ENCODE measurements around the gene TRAPPC6A.

Gene TRAPPC6A

GRCh38 chr19:45211751-45212381 lies 33.8 kb upstream of the TRAPPC6A start:
- peaks cover 5% of the 10 kb centered on the region for H3K27me3 ChIP-seq (ENCODE audit: control insufficient read depth, insufficient read depth, low read length)
- no peak overlapping the region for H3K9ac ChIP-seq (ENCODE audit: low read length)
- H3K4me3 ChIP-seq (ENCODE audit: low read length): no peak overlapping the region
- no peaks in the 10 kb centered on the region for H3K36me3 ChIP-seq (ENCODE audit: control insufficient read depth, insufficient read depth, low read length)
- H3K9me3 ChIP-seq (ENCODE audit: control insufficient read depth, low read length): no peaks in the 10 kb centered on the region
- H3K4me1 ChIP-seq (ENCODE audit: control insufficient read depth, insufficient read depth, low read length): peaks cover 12% of the 10 kb centered on the region

GRCh38 chr19:45206328-45206727 lies 28.3 kb upstream of the TRAPPC6A start:
- H3K36me3 ChIP-seq (ENCODE audit: control insufficient read depth, insufficient read depth, low read length): no peaks in the 10 kb centered on the region
- no peak overlapping the region for H3K4me3 ChIP-seq (ENCODE audit: low read length)
- H3K27me3 ChIP-seq (ENCODE audit: control insufficient read depth, insufficient read depth, low read length): no peaks in the 10 kb centered on the region
- H3K4me1 ChIP-seq (ENCODE audit: control insufficient read depth, insufficient read depth, low read length): peaks cover 11% of the 10 kb centered on the region
- H3K9me3 ChIP-seq (ENCODE audit: control insufficient read depth, low read length): no peaks in the 10 kb centered on the region
- no peak overlapping the region for H3K9ac ChIP-seq (ENCODE audit: low read length)

GRCh38 chr19:45205810-45206209 lies 27.8 kb upstream of the TRAPPC6A start:
- Histone ChIP-seq H3K36me3 (ENCODE audit: control insufficient read depth, insufficient read depth, low read length) (no peaks in the 10 kb centered on the region), H3K27me3 (ENCODE audit: control insufficient read depth, insufficient read depth, low read length) (no peaks in the 10 kb centered on the region), H3K9me3 (ENCODE audit: control insufficient read depth, low read length) (no peaks in the 10 kb centered on the region), H3K4me1 (ENCODE audit: control insufficient read depth, insufficient read depth, low read length) (peaks cover 7% of the 10 kb centered on the region), H3K4me3 (ENCODE audit: low read length) (no peak overlapping the region), H3K9ac (ENCODE audit: low read length) (no peak overlapping the region)

- H3K27me3 ChIP-seq (ENCODE audit: control insufficient read depth, insufficient read depth, low read length): no peaks in the 10 kb centered on the region
- H3K36me3 ChIP-seq (ENCODE audit: control insufficient read depth, insufficient read depth, low read length): no peaks in the 10 kb centered on the region
- H3K9me3 ChIP-seq (ENCODE audit: control insufficient read depth, low read length): no peaks in the 10 kb centered on the region
- no peak overlapping the region for H3K9ac ChIP-seq (ENCODE audit: low read length)
- H3K4me3 ChIP-seq (ENCODE audit: low read length): no peak overlapping the region
- H3K4me1 ChIP-seq (ENCODE audit: control insufficient read depth, insufficient read depth, low read length): peaks cover 6% of the 10 kb centered on the region
These were observed 24.6 kb upstream of the TRAPPC6A start for GRCh38 chr19:45202637-45203036.

- H3K4me1 ChIP-seq (ENCODE audit: control insufficient read depth, insufficient read depth, low read length): peaks cover 10% of the 10 kb centered on the region
- H3K9me3 ChIP-seq (ENCODE audit: control insufficient read depth, low read length): no peaks in the 10 kb centered on the region
- H3K36me3 ChIP-seq (ENCODE audit: control insufficient read depth, insufficient read depth, low read length): no peaks in the 10 kb centered on the region
- H3K4me3 ChIP-seq (ENCODE audit: low read length): no peak overlapping the region
- no peaks in the 10 kb centered on the region for H3K27me3 ChIP-seq (ENCODE audit: control insufficient read depth, insufficient read depth, low read length)
- H3K9ac ChIP-seq (ENCODE audit: low read length): no peak overlapping the region
These were observed 22.5 kb upstream of the TRAPPC6A start for GRCh38 chr19:45200568-45200967.

DNA sequence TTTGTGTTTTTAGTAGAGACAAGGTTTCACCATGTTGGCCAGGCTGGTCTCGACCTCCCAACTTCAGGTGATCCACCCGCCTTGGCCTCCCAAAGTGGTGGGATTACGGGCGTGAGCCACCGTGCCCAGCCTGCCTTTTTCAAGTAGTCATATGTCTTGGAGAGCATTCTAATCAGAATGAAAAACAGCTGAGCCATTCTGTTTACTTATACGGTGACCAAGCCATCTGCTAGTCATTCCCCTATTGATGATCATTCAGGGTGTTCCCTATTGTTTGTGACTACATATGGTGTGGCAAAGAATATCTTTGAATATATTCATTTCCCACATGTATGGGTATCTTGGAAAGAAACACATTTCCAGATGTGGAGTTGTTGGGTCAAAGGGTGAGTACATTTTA lies 17.7 kb upstream of the TRAPPC6A start:
- no peaks in the 10 kb centered on the region for H3K36me3 ChIP-seq (ENCODE audit: control insufficient read depth, insufficient read depth, low read length)
- no peaks in the 10 kb centered on the region for H3K9me3 ChIP-seq (ENCODE audit: control insufficient read depth, low read length)
- H3K4me3 ChIP-seq (ENCODE audit: low read length): no peak overlapping the region
- H3K9ac ChIP-seq (ENCODE audit: low read length): no peak overlapping the region
- H3K27me3 ChIP-seq (ENCODE audit: control insufficient read depth, insufficient read depth, low read length): no peaks in the 10 kb centered on the region
- H3K4me1 ChIP-seq (ENCODE audit: control insufficient read depth, insufficient read depth, low read length): peaks cover 4% of the 10 kb centered on the region

GRCh38 chr19:45191375-45191774 lies 13.3 kb upstream of the TRAPPC6A start:
- Histone ChIP-seq H3K4me3 (ENCODE audit: low read length) (no peak overlapping the region), H3K4me1 (ENCODE audit: control insufficient read depth, insufficient read depth, low read length) (peaks cover 3% of the 10 kb centered on the region), H3K9me3 (ENCODE audit: control insufficient read depth, low read length) (no peaks in the 10 kb centered on the region), H3K36me3 (ENCODE audit: control insufficient read depth, insufficient read depth, low read length) (no peaks in the 10 kb centered on the region), H3K27me3 (ENCODE audit: control insufficient read depth, insufficient read depth, low read length) (no peaks in the 10 kb centered on the region), H3K9ac (ENCODE audit: low read length) (no peak overlapping the region)

DNA sequence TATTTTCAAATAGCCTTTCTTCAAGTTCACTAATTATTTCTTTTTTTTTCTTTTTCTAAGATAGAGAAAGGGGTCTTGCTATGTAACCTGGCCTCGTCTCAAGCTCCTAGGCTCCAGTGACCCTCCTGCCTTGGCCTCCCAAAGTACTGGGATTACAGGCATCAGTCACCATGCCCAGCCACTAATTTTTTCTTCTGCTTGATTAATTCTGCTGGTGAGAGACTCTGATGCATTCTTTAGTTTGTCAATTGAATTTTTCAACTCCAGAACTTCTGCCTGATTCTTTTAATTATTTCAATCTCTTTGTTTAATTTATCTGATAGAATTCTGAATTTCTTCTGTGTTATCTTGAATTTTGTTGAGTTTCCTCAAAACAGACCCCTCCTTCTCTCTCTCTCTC lies 11.9 kb upstream of the TRAPPC6A start:
- no peak overlapping the region for H3K4me3 ChIP-seq (ENCODE audit: low read length)
- H3K9me3 ChIP-seq (ENCODE audit: control insufficient read depth, low read length): no peaks in the 10 kb centered on the region
- H3K36me3 ChIP-seq (ENCODE audit: control insufficient read depth, insufficient read depth, low read length): no peaks in the 10 kb centered on the region
- H3K9ac ChIP-seq (ENCODE audit: low read length): no peak overlapping the region
- H3K27me3 ChIP-seq (ENCODE audit: control insufficient read depth, insufficient read depth, low read length): no peaks in the 10 kb centered on the region
- no peaks in the 10 kb centered on the region for H3K4me1 ChIP-seq (ENCODE audit: control insufficient read depth, insufficient read depth, low read length)

GRCh38 chr19:45187421-45188100 lies 9.5 kb upstream of the TRAPPC6A start:
- Histone ChIP-seq H3K9ac (ENCODE audit: low read length) (no peak overlapping the region), H3K36me3 (ENCODE audit: control insufficient read depth, insufficient read depth, low read length) (no peaks in the 10 kb centered on the region), H3K27me3 (ENCODE audit: control insufficient read depth, insufficient read depth, low read length) (no peaks in the 10 kb centered on the region), H3K4me3 (ENCODE audit: low read length) (no peak overlapping the region), H3K9me3 (ENCODE audit: control insufficient read depth, low read length) (no peaks in the 10 kb centered on the region), H3K4me1 (ENCODE audit: control insufficient read depth, insufficient read depth, low read length) (no peaks in the 10 kb centered on the region)

- no peaks in the 10 kb centered on the region for H3K9me3 ChIP-seq (ENCODE audit: control insufficient read depth, low read length)
- H3K4me3 ChIP-seq (ENCODE audit: low read length): no peak overlapping the region
- H3K36me3 ChIP-seq (ENCODE audit: control insufficient read depth, insufficient read depth, low read length): no peaks in the 10 kb centered on the region
- peaks cover under 1% of the 10 kb centered on the region for H3K4me1 ChIP-seq (ENCODE audit: control insufficient read depth, insufficient read depth, low read length)
- no peak overlapping the region for H3K9ac ChIP-seq (ENCODE audit: low read length)
- H3K27me3 ChIP-seq (ENCODE audit: control insufficient read depth, insufficient read depth, low read length): no peaks in the 10 kb centered on the region
These were observed 8.7 kb upstream of the TRAPPC6A start for GRCh38 chr19:45186509-45187334.

- Histone ChIP-seq H3K9me3 (ENCODE audit: control insufficient read depth, low read length) (no peaks in the 10 kb centered on the region), H3K36me3 (ENCODE audit: control insufficient read depth, insufficient read depth, low read length) (no peaks in the 10 kb centered on the region), H3K4me1 (ENCODE audit: control insufficient read depth, insufficient read depth, low read length) (peaks cover 21% of the 10 kb centered on the region), H3K9ac (ENCODE audit: low read length) (no peak overlapping the region), H3K4me3 (ENCODE audit: low read length) (no peak overlapping the region), H3K27me3 (ENCODE audit: control insufficient read depth, insufficient read depth, low read length) (no peaks in the 10 kb centered on the region)
These were observed 6.1 kb upstream of the TRAPPC6A start for GRCh38 chr19:45184115-45184514.

DNA sequence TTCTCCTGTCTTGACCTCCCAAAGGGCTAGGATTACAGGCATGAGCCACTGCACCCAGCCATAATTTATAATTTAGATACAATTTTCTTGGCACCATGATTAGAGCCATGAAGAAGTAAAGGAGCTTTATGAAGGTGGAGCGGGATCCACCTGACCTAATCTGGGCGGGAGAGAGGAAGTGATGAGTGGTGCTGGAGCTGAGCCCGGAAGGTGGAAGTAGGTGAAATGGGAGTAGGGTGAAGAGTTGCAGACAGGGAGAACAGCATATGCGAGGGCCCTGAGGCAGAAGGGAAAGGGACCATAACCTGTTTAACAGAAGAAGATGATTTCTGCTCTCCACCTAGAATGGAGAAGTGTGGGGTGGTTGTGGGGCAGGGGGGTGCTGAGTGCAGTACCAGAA lies 4.7 kb upstream of the TRAPPC6A start:
- Histone ChIP-seq H3K9me3 (ENCODE audit: control insufficient read depth, low read length) (no peaks in the 10 kb centered on the region), H3K36me3 (ENCODE audit: control insufficient read depth, insufficient read depth, low read length) (no peaks in the 10 kb centered on the region), H3K9ac (ENCODE audit: low read length) (no peak overlapping the region), H3K27me3 (ENCODE audit: control insufficient read depth, insufficient read depth, low read length) (no peaks in the 10 kb centered on the region), H3K4me1 (ENCODE audit: control insufficient read depth, insufficient read depth, low read length) (peaks cover 23% of the 10 kb centered on the region), H3K4me3 (ENCODE audit: low read length) (no peak overlapping the region)

All from mucosa of stomach (tissue), 1 donor.